ENCODE data around the gene GFOD1. TPM values are rescaled to one million over a fixed set of nuclear protein-coding genes. Genes with fewer than 3 reads are reported as not detected.

The GFOD1 gene
- total RNA-seq, 1 donor from 2014 or later, result 16.3 TPM

DNA sequence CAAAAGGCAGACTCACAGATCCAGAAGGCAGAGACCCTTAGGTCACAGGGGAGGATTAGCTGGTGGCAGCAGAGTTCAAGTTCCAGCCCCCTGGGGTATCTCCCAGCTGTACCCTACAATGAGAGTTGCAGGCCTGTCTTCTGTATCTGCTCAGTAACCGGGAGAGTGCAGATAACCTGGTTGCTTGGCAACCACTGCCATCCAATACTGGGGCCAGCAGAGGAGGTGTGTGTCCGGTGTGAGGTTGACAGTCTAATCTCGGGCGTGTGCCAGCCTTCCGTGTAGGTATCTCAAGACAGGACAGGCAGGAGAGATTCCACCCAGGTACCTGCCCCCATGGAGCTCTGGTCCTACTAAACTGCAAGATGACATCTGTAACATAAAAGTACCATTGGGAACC, 102.4 kb downstream of the GFOD1 start:
- Histone ChIP-seq H3K36me3 (ENCODE audit: control insufficient read depth, insufficient read depth, low read length) (no peaks in the 10 kb centered on the region), H3K4me3 (ENCODE audit: low read depth, low read length) (no peak overlapping the region), H3K27me3 (ENCODE audit: control insufficient read depth, insufficient read depth, low read length) (no peaks in the 10 kb centered on the region)
- TF ChIP-seq, protein P1, sequence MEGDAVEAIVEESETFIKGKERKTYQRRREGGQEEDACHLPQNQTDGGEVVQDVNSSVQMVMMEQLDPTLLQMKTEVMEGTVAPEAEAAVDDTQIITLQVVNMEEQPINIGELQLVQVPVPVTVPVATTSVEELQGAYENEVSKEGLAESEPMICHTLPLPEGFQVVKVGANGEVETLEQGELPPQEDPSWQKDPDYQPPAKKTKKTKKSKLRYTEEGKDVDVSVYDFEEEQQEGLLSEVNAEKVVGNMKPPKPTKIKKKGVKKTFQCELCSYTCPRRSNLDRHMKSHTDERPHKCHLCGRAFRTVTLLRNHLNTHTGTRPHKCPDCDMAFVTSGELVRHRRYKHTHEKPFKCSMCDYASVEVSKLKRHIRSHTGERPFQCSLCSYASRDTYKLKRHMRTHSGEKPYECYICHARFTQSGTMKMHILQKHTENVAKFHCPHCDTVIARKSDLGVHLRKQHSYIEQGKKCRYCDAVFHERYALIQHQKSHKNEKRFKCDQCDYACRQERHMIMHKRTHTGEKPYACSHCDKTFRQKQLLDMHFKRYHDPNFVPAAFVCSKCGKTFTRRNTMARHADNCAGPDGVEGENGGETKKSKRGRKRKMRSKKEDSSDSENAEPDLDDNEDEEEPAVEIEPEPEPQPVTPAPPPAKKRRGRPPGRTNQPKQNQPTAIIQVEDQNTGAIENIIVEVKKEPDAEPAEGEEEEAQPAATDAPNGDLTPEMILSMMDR (IDR thresholded peaks at IDR 0.05; ENCODE audit: insufficient read depth, low read length, severe bottlenecking), result no peak
- DNase-seq (ENCODE audit: low read depth) (no peak), FAIRE-seq (no peak)

- H3K36me3 ChIP-seq (ENCODE audit: control insufficient read depth, insufficient read depth, low read length), result no peaks in the 10 kb centered on the region
- TF ChIP-seq, protein P1 (IDR thresholded peaks at IDR 0.05; ENCODE audit: insufficient read depth, low read length, severe bottlenecking), result no peak
- FAIRE-seq (no peak), DNase-seq (ENCODE audit: low read depth) (no peak)
- no peak overlapping the region for H3K4me3 ChIP-seq (ENCODE audit: low read depth, low read length)
- no peaks in the 10 kb centered on the region for H3K27me3 ChIP-seq (ENCODE audit: control insufficient read depth, insufficient read depth, low read length)
Observed at GRCh38 chr6:13384506-13384905, 102.9 kb downstream of the GFOD1 start.

GRCh38 chr6:13383328-13384163, 103.9 kb downstream of the GFOD1 start:
- Histone ChIP-seq H3K36me3 (ENCODE audit: control insufficient read depth, insufficient read depth, low read length) (no peaks in the 10 kb centered on the region), H3K27me3 (ENCODE audit: control insufficient read depth, insufficient read depth, low read length) (no peaks in the 10 kb centered on the region), H3K4me3 (ENCODE audit: low read depth, low read length) (no peak overlapping the region)
- TF ChIP-seq, protein P1 (IDR thresholded peaks at IDR 0.05; ENCODE audit: insufficient read depth, low read length, severe bottlenecking), result peak; percentile 30
- no peak for FAIRE-seq
- DNase-seq (ENCODE audit: low read depth), result peak; percentile 85

DNA sequence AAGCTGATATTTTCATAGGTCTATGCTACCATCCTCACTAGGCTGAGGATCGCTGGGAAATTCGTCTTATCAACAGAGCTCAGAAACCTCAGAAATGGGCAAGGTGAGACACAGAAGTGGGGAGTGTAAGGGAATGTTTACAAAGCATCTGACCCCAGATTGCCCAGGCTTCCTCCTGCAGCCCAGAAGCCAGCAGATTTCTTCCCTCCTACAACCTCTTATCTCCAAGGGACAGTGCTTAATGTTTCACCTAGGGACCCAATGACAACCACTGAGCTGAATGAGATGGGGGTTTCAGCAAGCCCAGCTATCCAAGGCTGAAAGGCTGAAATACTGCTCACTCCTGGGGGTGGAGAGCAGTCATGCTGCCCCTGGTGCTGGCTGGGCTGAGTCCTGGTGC, 106.6 kb downstream of the GFOD1 start:
- FAIRE-seq, result no peak
- no peak for DNase-seq (ENCODE audit: low read depth)

DNA sequence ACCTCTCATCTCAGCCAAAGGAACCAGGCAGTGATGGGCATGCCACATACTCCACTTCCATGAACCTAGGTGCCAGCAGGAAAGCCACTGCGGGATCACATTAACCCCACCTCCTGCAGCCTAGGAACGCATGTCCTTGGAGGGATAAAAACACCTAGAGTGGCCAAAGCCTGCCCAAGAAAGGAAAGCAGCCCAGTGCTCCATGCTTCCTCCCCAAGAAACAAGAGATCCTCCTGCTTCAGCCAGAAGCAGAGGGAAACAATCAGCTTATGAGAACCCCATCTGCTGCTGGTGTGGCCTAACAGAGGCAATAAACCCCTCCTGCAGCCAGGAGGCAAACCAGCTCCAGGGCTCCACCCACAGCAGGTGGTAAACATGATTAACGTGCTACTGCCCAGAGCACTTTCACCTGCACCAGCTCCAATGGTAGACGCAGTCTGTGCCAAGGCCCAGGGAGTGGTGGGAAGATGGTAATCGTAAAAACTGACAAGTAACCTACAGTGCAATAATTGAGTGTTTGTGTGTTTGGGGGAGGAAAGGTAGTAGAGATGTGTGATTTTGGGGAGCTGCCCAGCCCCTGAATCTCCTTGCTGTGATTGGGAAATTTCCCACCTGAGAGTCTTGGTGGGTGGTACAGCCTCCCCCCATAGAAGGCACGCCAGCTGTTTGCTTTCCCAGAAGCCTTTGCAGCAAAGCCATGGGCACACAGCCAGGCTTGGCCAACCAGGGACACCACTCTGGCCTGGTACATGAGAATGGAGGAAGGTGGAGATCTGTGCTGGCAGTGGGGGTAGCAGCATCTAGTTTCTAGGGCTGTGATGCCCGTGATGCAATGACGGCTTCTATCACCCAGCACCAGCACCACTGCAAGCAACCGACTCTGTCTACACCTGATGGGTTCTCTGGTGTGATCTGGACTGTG, 108.5 kb downstream of the GFOD1 start:
- TF ChIP-seq, protein P1 (IDR thresholded peaks at IDR 0.05; ENCODE audit: insufficient read depth, low read length, severe bottlenecking), result no peak
- Histone ChIP-seq H3K27me3 (ENCODE audit: control insufficient read depth, insufficient read depth, low read length) (no peaks in the 10 kb centered on the region), H3K4me3 (ENCODE audit: low read depth, low read length) (no peak overlapping the region), H3K36me3 (ENCODE audit: control insufficient read depth, insufficient read depth, low read length) (no peaks in the 10 kb centered on the region)
- FAIRE-seq (no peak), DNase-seq (ENCODE audit: low read depth) (no peak)

More for the DNA sequence above, 106.6 kb downstream of the GFOD1 start:
- no peaks in the 10 kb centered on the region for H3K27me3 ChIP-seq (ENCODE audit: control insufficient read depth, insufficient read depth, low read length)
- no peak overlapping the region for H3K4me3 ChIP-seq (ENCODE audit: low read depth, low read length)
- H3K36me3 ChIP-seq (ENCODE audit: control insufficient read depth, insufficient read depth, low read length), result no peaks in the 10 kb centered on the region
- TF ChIP-seq, protein P1 (IDR thresholded peaks at IDR 0.05; ENCODE audit: insufficient read depth, low read length, severe bottlenecking), result no peak
